Activated CD8-positive, alpha-beta T cell treated with anti-CD3 and anti-CD28 coated beads, Interleukin-2, amount 10 ng/mL, durations not matched to agents 7 days and 5 days (primary cell): ENCODE data around the gene ATP9B. TPM values are rescaled to one million over a fixed set of nuclear protein-coding genes. Genes with fewer than 3 reads are reported as not detected.
A peak's percentile ranks its signal among the peaks of the same experiment; 100 is the strongest.

Experiments used
- ATAC-seq: fragments of 150-1000 bp; cut with Tn5 transposase; one replicate; pipeline ENCODE4 v1.10.0; 2021; ENCODE audit warnings: moderate library complexity
- CTCF ChIA-PET: fragments of 350-600 bp; sonication (Branson Sonifier 250); formaldehyde crosslinking; loops from one replicate; lab custom pipeline; 2021; ENCODE audit warnings: antibody characterized with exemption; lab: Charles Lee
- POLR2A ChIA-PET: fragments of 350-600 bp; sonication (Branson Sonifier 250); formaldehyde crosslinking; loops from one replicate; lab custom pipeline; 2021; ENCODE audit warnings: antibody characterized with exemption; lab: Charles Lee
- DNase-seq: peaks from one replicate; pipeline ENCODE4 v3.0.0-alpha.2; 2020
- H3K27ac Mint-ChIP-seq: one replicate; pipeline ENCODE4 v1.8.0; 2021; ENCODE audit warnings: mild to moderate bottlenecking, mixed read lengths
- H3K27me3 Mint-ChIP-seq: one replicate; pipeline ENCODE4 v1.8.0; 2021; ENCODE audit warnings: low read depth, mixed read lengths
- H3K36me3 Mint-ChIP-seq: one replicate; pipeline ENCODE4 v1.8.0; 2021; ENCODE audit warnings: low read depth, mixed read lengths
- H3K4me1 Mint-ChIP-seq: one replicate; pipeline ENCODE4 v1.8.0; 2021; ENCODE audit warnings: low read depth, mixed read lengths
- H3K4me3 Mint-ChIP-seq: one replicate; pipeline ENCODE4 v1.8.0; 2021; ENCODE audit warnings: mild to moderate bottlenecking, mixed read lengths
- H3K9me3 Mint-ChIP-seq: one replicate; pipeline ENCODE4 v1.8.0; 2022; ENCODE audit warnings: mixed read lengths; ENCODE audit not compliant: insufficient read depth
- total RNA-seq, 2 experiments: library from RNA; stranded (reverse); gene quantifications; one replicate each; pipeline ENCODE4 v1.2.3, GENCODE V29; 2021

ATP9B gene
- total RNA-seq, 2 experiments from 2014 or later, result 24.8 to 27.3 TPM

- Mint-ChIP-seq H3K9me3 (no peaks in the 10 kb centered on the region), H3K27me3 (no peaks in the 10 kb centered on the region), H3K4me3 (no peak overlapping the region), H3K36me3 (no peaks in the 10 kb centered on the region), H3K27ac (no peak overlapping the region), H3K4me1 (no peaks in the 10 kb centered on the region)
- no peak for DNase-seq
- no peak for ATAC-seq
- ChIA-PET CTCF (no interaction called here), POLR2A (no interaction called here)
Observed at GRCh38 chr18:79234438-79234837, 165.2 kb downstream of the ATP9B start.

GRCh38 chr18:79239631-79240030 lies 170.4 kb downstream of the ATP9B start:
- DNase-seq, result no peak
- Mint-ChIP-seq H3K27ac (no peak overlapping the region), H3K9me3 (no peaks in the 10 kb centered on the region), H3K27me3 (no peaks in the 10 kb centered on the region), H3K4me3 (no peak overlapping the region), H3K4me1 (no peaks in the 10 kb centered on the region), H3K36me3 (no peaks in the 10 kb centered on the region)
- CTCF ChIA-PET, result no interaction called here
- ATAC-seq, result no peak
- POLR2A ChIA-PET, result no interaction called here

GRCh38 chr18:79241755-79242154 lies 172.6 kb downstream of the ATP9B start:
- H3K27ac Mint-ChIP-seq, result no peak overlapping the region
- ChIA-PET POLR2A (no interaction called here), CTCF (no interaction called here)
- no peaks in the 10 kb centered on the region for H3K36me3 Mint-ChIP-seq
- ATAC-seq, result no peak
- no peak overlapping the region for H3K4me3 Mint-ChIP-seq
- peaks cover 5% of the 10 kb centered on the region for H3K4me1 Mint-ChIP-seq
- H3K27me3 Mint-ChIP-seq, result no peaks in the 10 kb centered on the region
- H3K9me3 Mint-ChIP-seq, result no peaks in the 10 kb centered on the region
- DNase-seq, result no peak

GRCh38 chr18:79242246-79242645 lies 173.1 kb downstream of the ATP9B start:
- DNase-seq (no peak), ATAC-seq (no peak)
- ChIA-PET CTCF (no interaction called here), POLR2A (no interaction called here)
- Mint-ChIP-seq H3K36me3 (no peaks in the 10 kb centered on the region), H3K27me3 (no peaks in the 10 kb centered on the region), H3K4me1 (peaks cover 5% of the 10 kb centered on the region), H3K27ac (no peak overlapping the region), H3K4me3 (no peak overlapping the region), H3K9me3 (no peaks in the 10 kb centered on the region)

GRCh38 chr18:79245517-79246001 lies 176.4 kb downstream of the ATP9B start:
- Mint-ChIP-seq H3K9me3 (no peaks in the 10 kb centered on the region), H3K27ac (no peak overlapping the region), H3K4me3 (no peak overlapping the region), H3K27me3 (no peaks in the 10 kb centered on the region), H3K36me3 (no peaks in the 10 kb centered on the region), H3K4me1 (peaks cover 5% of the 10 kb centered on the region)
- ATAC-seq (no peak), DNase-seq (peak; percentile 28)
- ChIA-PET POLR2A (no interaction called here), CTCF (interaction anchor here (0.7 kb wide), 1 partner anchor 370 kb away, joined by 3 read pairs; no protein-coding TSS in a partner anchor)

- H3K4me1 Mint-ChIP-seq, result peaks cover 5% of the 10 kb centered on the region
- POLR2A ChIA-PET, result no interaction called here
- peak; percentile 99 for ATAC-seq
- DNase-seq, result peak; percentile 75
- peak overlapping the region; percentile 80 for H3K27ac Mint-ChIP-seq
- H3K9me3 Mint-ChIP-seq, result no peaks in the 10 kb centered on the region
- no peaks in the 10 kb centered on the region for H3K36me3 Mint-ChIP-seq
- CTCF ChIA-PET, result no interaction called here
- H3K27me3 Mint-ChIP-seq, result no peaks in the 10 kb centered on the region
- peak overlapping the region; percentile 42 for H3K4me3 Mint-ChIP-seq
Observed at GRCh38 chr18:79246309-79247108, 177.3 kb downstream of the ATP9B start.

- H3K27me3 Mint-ChIP-seq, result no peaks in the 10 kb centered on the region
- POLR2A ChIA-PET, result no interaction called here
- peaks cover 5% of the 10 kb centered on the region for H3K4me1 Mint-ChIP-seq
- CTCF ChIA-PET, result no interaction called here
- ATAC-seq (no peak), DNase-seq (no peak)
- H3K9me3 Mint-ChIP-seq, result no peaks in the 10 kb centered on the region
- no peaks in the 10 kb centered on the region for H3K36me3 Mint-ChIP-seq
- H3K27ac Mint-ChIP-seq, result no peak overlapping the region
- no peak overlapping the region for H3K4me3 Mint-ChIP-seq
Observed at GRCh38 chr18:79248495-79249060, 179.4 kb downstream of the ATP9B start.

- H3K4me3 Mint-ChIP-seq, result no peak overlapping the region
- H3K4me1 Mint-ChIP-seq, result peaks cover 5% of the 10 kb centered on the region
- no peaks in the 10 kb centered on the region for H3K27me3 Mint-ChIP-seq
- H3K9me3 Mint-ChIP-seq, result no peaks in the 10 kb centered on the region
- ChIA-PET CTCF (no interaction called here), POLR2A (no interaction called here)
- ATAC-seq (no peak), DNase-seq (no peak)
- H3K27ac Mint-ChIP-seq, result no peak overlapping the region
- no peaks in the 10 kb centered on the region for H3K36me3 Mint-ChIP-seq
Observed at GRCh38 chr18:79250301-79250981, 181.2 kb downstream of the ATP9B start.

GRCh38 chr18:79251021-79251420 lies 181.8 kb downstream of the ATP9B start:
- Mint-ChIP-seq H3K27ac (no peak overlapping the region), H3K36me3 (no peaks in the 10 kb centered on the region), H3K27me3 (no peaks in the 10 kb centered on the region), H3K4me1 (peaks cover 5% of the 10 kb centered on the region), H3K4me3 (no peak overlapping the region), H3K9me3 (no peaks in the 10 kb centered on the region)
- ChIA-PET CTCF (no interaction called here), POLR2A (no interaction called here)
- DNase-seq (no peak), ATAC-seq (no peak)

GRCh38 chr18:79252904-79253633 lies 183.9 kb downstream of the ATP9B start:
- H3K27me3 Mint-ChIP-seq, result no peaks in the 10 kb centered on the region
- H3K9me3 Mint-ChIP-seq, result no peaks in the 10 kb centered on the region
- ATAC-seq, result no peak
- no peaks in the 10 kb centered on the region for H3K36me3 Mint-ChIP-seq
- H3K27ac Mint-ChIP-seq, result no peak overlapping the region
- ChIA-PET CTCF (no interaction called here), POLR2A (no interaction called here)
- no peak overlapping the region for H3K4me3 Mint-ChIP-seq
- H3K4me1 Mint-ChIP-seq, result no peaks in the 10 kb centered on the region
- DNase-seq, result no peak

- no peak overlapping the region for H3K27ac Mint-ChIP-seq
- POLR2A ChIA-PET, result no interaction called here
- no peak for ATAC-seq
- H3K27me3 Mint-ChIP-seq, result no peaks in the 10 kb centered on the region
- H3K9me3 Mint-ChIP-seq, result no peaks in the 10 kb centered on the region
- H3K4me1 Mint-ChIP-seq, result no peaks in the 10 kb centered on the region
- peaks cover 3% of the 10 kb centered on the region for H3K36me3 Mint-ChIP-seq
- H3K4me3 Mint-ChIP-seq, result no peak overlapping the region
- DNase-seq, result no peak
- CTCF ChIA-PET, result no interaction called here
Observed at GRCh38 chr18:79257480-79257879, 188.3 kb downstream of the ATP9B start.
